ENCODE data around the gene LRMDA. TPM values are rescaled to one million over a fixed set of nuclear protein-coding genes. Genes with fewer than 3 reads are reported as not detected.

Gene LRMDA
- total and polyA plus RNA-seq, 2 of the 4 experiments (the other 2 are of a cell fraction), result 0.07 TPM; not detected in 1

DNA sequence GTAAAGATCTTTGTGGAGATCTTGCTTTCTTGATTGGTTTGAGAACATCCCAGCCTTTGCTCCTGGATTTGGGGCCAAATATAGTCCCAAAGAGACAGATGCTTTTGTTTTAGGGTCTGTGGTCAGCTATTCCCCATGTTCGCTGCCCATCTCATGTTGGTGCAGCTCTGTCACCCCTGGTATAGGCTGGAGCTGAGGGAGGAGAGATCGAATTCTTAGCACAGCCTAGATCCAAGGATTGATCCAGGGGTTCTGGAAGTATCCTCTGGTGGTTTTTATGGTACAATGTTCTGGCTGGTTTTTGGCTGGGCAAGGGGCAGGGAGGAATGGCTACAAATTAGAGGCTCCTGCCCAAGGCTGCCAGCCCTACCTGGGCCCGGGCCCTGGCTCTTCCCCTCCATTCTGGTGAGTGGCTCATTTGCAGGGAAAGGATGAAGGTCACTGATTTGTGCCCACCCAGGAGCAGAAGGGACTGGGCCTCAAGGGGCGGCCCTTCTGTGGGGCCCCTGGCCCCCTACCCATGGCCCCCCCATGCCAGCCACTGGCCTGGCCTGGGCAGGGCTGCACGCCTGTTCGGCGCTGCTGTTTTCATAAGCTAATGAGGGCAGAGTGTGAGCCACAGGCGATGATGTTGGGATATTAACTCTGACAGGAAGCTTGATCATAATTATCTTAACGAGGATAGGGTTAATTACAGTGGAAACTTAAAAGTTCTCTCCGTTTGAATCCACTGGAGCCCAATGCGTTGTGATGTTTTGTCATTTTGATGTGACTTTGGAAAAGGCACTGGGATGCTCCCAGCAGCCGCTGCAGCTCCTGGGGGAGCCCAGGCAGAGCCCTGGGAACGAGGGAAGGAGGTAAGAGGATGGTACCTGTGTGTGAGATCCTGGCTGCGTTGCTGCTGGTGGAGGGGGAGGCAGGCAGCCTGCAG, 600.6 kb downstream of the LRMDA start:
- BruUV-seq (replicated peaks), result no TSS peak
- no peaks in the 10 kb centered on the region for H3K36me3 ChIP-seq (ENCODE audit: control insufficient read depth, insufficient read depth, low read length)
- DNase-seq, result no peak
- H3K27ac ChIP-seq (ENCODE audit: insufficient read depth, low read length), result no peak overlapping the region
- in situ Hi-C loops (cut with MboI; ENCODE audit: low sequenced_read_pairs), result loop anchor here (10.0 to 25.0 kb wide), 2 partner anchors 513 to 620 kb away; partner anchors contain the start of gene ZNF503
- no peak overlapping the region for H2BK15ac ChIP-seq (ENCODE audit: low read depth, low read length)
- H3K4me2 ChIP-seq (ENCODE audit: low read depth, low read length), result no peak overlapping the region
- H3K18ac ChIP-seq (ENCODE audit: low read depth, low read length), result no peak overlapping the region
- no peaks in the 10 kb centered on the region for H4K20me1 ChIP-seq (ENCODE audit: insufficient read depth, low read length)
- H2AFZ ChIP-seq (replicated peaks; ENCODE audit: low read length, poor library complexity), result no peak overlapping the region
- H4K91ac ChIP-seq (ENCODE audit: insufficient read depth, low read depth, low read length), result no peak overlapping the region
- H2AK5ac ChIP-seq (ENCODE audit: low read depth, low read length), result no peak overlapping the region
- H2BK5ac ChIP-seq (ENCODE audit: low read depth, low read length, poor library complexity, severe bottlenecking), result no peak overlapping the region
- H2AK9ac ChIP-seq (replicated peaks; ENCODE audit: low read depth, low read length, poor library complexity), result no peak overlapping the region
- peaks cover 2% of the 10 kb centered on the region; the same call in 1 of the 2 replicates for H3K9me1 ChIP-seq (ENCODE audit: insufficient read depth, low read length)
- intact Hi-C loops (cut with micrococcal nuclease), result loop anchor here (10.0 kb wide), 1 partner anchor 1083 kb away; no protein-coding TSS in a partner anchor
- no peaks in the 10 kb centered on the region for H3K4me1 ChIP-seq (ENCODE audit: control insufficient read depth, insufficient read depth, low read length)
- H3K14ac ChIP-seq (replicated peaks; ENCODE audit: low read depth, low read length), result no peak overlapping the region
- no peak overlapping the region for H4K8ac ChIP-seq (ENCODE audit: low read depth in 2 of 2, low read length in 2 of 2)
- H3K27me3 ChIP-seq (ENCODE audit: control insufficient read depth, insufficient read depth, low read length), result peaks cover 4% of the 10 kb centered on the region; the same call in 1 of the 2 replicates
- H2BK120ac ChIP-seq (ENCODE audit: low read depth, low read length), result no peak overlapping the region
- ATAC-seq (ENCODE audit: low read depth), result no peak
- ChIA-PET POLR2A (ENCODE audit: unreplicated experiment) (no interaction called here), CTCF (no interaction called here)
- no peak overlapping the region for H3K56ac ChIP-seq (ENCODE audit: extremely low read depth, insufficient read depth, low read length)
- WGBS, 2 experiments (ENCODE audit: extremely low coverage in 2 of 2, insufficient read length in 1 of 2), result 90% methylated on average over 2 of the region's 14 CpGs; no CpG with 5 or more reads in 1 of the 2 experiments
- no peak overlapping the region for H3K4me3 ChIP-seq (ENCODE audit: insufficient read depth, low read depth, low read length)
- dilution Hi-C loops (cut with HindIII; ENCODE audit: low sequenced_read_pairs, unreplicated experiment), result no loop called here
- H3K79me1 ChIP-seq (ENCODE audit: low read depth in 1 of 2, low read length in 2 of 2), result no peaks in the 10 kb centered on the region
- H3K9me3 ChIP-seq (ENCODE audit: control insufficient read depth, insufficient read depth, low read length), result no peaks in the 10 kb centered on the region
- H3K4ac ChIP-seq (ENCODE audit: low read depth, low read length), result no peak overlapping the region
- H3K9ac ChIP-seq (ENCODE audit: low read depth, low read length), result no peak overlapping the region
- no peak overlapping the region for H3K23ac ChIP-seq (ENCODE audit: low read depth, low read length)
- H2BK20ac ChIP-seq (ENCODE audit: low read depth, low read length), result no peak overlapping the region
- H4K5ac ChIP-seq (ENCODE audit: low read depth, low read length), result no peak overlapping the region
- TF ChIP-seq, protein P1, sequence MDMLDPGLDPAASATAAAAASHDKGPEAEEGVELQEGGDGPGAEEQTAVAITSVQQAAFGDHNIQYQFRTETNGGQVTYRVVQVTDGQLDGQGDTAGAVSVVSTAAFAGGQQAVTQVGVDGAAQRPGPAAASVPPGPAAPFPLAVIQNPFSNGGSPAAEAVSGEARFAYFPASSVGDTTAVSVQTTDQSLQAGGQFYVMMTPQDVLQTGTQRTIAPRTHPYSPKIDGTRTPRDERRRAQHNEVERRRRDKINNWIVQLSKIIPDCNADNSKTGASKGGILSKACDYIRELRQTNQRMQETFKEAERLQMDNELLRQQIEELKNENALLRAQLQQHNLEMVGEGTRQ (IDR thresholded peaks at IDR 0.05; ENCODE audit: low read depth, low read length), result no peak
- TF ChIP-seq SMC3 (IDR thresholded peaks at IDR 0.05; ENCODE audit: low read depth, low read length), result no peak
- TF ChIP-seq, protein P2, sequence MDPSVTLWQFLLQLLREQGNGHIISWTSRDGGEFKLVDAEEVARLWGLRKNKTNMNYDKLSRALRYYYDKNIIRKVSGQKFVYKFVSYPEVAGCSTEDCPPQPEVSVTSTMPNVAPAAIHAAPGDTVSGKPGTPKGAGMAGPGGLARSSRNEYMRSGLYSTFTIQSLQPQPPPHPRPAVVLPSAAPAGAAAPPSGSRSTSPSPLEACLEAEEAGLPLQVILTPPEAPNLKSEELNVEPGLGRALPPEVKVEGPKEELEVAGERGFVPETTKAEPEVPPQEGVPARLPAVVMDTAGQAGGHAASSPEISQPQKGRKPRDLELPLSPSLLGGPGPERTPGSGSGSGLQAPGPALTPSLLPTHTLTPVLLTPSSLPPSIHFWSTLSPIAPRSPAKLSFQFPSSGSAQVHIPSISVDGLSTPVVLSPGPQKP (IDR thresholded peaks at IDR 0.05; ENCODE audit: borderline replicate concordance, low read depth, low read length), result no peak
- TF ChIP-seq MXI1 (IDR thresholded peaks at IDR 0.05; ENCODE audit: borderline replicate concordance, low read depth, low read length), result no peak
- no peak for TF ChIP-seq MAFK (IDR thresholded peaks at IDR 0.05; ENCODE audit: low read depth, low read length)
- no peak for TF ChIP-seq CHD1 (IDR thresholded peaks at IDR 0.05; ENCODE audit: low read depth, low read length)
- TF ChIP-seq NFE2L2 (IDR thresholded peaks at IDR 0.05; ENCODE audit: low read depth, low read length), result no peak
- no peak for TF ChIP-seq MAZ (IDR thresholded peaks at IDR 0.05; ENCODE audit: borderline replicate concordance, low read depth, low read length)
- TF ChIP-seq BHLHE40 (IDR thresholded peaks at IDR 0.05; ENCODE audit: low read depth, low read length), result no peak
- TF ChIP-seq RAD21 (IDR thresholded peaks at IDR 0.05; ENCODE audit: low read length), result no peak
- no peak for TF ChIP-seq FOS (IDR thresholded peaks at IDR 0.05; ENCODE audit: low read depth, low read length)
- TF ChIP-seq RCOR1 (IDR thresholded peaks at IDR 0.05; ENCODE audit: insufficient replicate concordance, low read length), result no peak
- no peak for TF ChIP-seq CEBPB (IDR thresholded peaks at IDR 0.05; ENCODE audit: low read depth, low read length)
- no peak for TF ChIP-seq POLR2A (IDR thresholded peaks at IDR 0.05; ENCODE audit: low read depth, low read length)
- TF ChIP-seq RFX5 (IDR thresholded peaks at IDR 0.05; ENCODE audit: low read depth, low read length), result no peak

All from IMR-90 (cell line).